GM03348 (cell line): ENCODE results near the gene CTIF.

Source experiments
- DNase-seq: peaks from one replicate; pipeline ENCODE4 v3.0.0; 2012; ENCODE audit warnings: low spot score

Gene CTIF

DNA sequence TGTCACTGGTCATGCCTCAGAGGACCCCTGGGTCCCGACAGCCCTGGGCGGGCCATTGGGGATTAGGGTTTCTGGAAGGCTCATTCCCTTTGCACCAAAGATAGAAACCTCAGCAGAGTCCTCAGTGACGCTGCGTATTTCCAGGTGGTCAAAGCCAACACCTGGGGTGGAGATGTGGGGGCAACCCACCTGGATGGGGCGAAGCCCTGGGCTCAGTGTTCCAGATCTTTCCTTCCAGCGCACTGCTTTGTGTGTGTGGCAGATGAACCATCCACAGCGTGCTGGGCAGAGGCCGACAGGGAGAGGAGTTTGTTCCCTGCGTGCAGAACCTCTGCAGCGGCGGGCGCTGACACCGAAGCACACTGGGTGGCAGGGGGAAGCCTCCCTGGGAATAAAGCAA is 143.9 kb downstream of the CTIF start:
- DNase-seq: no peak

DNA sequence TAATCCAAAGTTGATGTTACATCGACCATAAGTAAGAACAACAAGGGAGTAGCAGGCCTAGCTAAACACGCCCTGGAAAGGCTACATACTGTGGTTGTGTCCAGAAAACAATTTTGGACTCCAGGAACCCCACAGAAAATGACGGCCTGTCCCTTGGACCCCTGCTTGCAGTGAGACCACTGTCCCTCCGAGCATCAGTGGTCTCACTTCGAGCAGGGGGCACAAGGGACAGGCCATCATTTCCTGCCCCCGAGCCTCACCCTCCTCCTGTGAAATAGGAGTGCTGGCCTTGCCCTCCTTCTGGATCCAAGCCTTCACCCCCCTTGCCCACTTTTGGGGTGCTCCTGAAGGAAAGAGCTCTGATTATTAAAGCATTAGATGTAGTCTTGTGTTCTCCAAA is 144.4 kb downstream of the CTIF start:
- no peak for DNase-seq

DNA sequence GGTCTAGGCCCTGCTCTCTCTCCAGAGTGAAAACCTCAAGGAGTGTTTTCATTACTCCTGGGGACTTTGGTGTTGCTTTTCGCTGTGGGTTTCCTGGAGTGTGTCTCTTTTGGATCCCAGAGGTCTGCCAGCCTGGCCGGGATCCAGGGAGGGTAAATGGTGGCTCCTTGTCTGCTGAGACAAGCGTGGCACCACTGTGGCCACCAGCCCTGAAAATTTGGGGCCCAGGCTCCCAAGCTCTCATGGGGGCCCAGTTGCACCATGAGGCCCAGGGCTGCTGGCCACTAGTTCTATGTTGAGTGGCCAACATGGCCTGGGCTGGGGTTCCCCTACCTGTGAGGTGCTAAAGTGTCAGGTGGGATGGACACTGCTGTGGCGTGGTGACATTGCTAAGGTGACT is 144.8 kb downstream of the CTIF start:
- DNase-seq: no peak

DNA sequence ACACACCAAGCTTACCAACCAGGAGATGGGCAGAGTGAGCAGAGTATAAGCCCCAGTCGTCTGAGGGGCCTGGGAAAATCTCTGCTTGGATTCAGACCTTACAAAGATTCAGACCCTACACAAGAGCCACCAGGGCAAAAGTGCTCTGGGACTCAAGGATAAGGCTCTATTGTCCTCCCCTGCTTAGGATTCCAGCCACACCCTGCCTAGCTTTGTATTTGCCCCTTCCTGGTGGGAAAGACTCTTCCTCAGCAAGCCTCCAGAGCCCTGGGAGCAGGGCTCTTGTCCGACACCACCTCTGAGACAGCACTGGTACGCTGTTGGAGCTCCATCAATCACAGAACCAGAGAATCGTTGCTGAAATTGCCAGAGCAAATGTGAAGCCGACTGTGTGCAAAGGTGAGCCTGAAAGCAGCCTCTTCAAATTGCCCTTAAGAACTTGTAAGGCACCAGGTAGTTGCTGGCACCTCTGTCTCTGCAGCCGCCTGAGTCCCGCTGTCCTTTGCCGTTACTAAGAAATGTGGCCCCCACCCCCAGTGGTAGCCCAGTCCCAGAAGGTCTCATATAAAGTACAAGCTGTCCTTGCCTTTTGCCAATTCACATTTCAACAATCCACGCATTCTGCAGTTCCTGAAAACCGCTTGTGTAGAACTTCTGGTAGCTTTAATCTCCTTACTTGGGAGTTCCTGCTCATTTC is 148.7 kb downstream of the CTIF start:
- DNase-seq: no peak

DNA sequence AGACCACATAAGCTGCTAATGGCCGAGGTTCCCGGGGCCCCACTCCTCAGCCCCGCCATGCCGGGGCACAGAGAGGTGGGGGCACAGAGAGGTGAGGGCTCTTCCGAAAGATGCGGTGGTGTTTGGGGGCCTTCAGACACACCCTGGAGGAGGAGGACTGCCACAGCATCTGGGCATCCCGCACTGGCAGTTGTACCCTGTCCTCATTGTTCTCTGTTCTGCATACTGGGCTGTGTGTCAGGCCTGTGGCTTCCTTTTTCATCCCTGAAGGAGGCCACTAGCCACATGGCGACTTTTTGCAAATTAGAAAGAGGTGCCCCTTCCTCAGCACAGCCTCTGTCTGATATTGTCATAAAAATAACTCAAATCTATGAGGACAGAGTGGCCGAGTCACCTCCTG is 150.1 kb downstream of the CTIF start:
- no peak for DNase-seq

DNA sequence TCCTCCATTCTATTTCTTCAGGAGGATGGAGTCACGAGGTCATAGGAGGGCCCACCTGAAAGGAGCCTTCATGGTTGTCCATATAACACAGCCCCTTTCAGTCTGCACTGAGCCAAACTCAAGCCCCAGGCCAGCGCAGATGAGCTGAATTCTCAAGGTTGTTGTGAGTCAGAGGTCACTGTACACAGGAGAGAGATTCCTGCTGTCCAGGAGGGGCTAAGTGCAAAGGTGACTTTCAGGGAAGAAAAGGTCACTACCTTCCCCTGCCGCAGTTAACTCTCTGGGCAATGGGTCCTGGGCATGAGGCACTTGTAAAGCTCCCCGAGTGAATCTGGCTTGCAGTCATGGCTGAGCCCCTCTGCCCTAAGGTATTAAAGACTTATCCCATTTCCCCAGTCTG is 150.7 kb downstream of the CTIF start:
- DNase-seq: no peak

DNA sequence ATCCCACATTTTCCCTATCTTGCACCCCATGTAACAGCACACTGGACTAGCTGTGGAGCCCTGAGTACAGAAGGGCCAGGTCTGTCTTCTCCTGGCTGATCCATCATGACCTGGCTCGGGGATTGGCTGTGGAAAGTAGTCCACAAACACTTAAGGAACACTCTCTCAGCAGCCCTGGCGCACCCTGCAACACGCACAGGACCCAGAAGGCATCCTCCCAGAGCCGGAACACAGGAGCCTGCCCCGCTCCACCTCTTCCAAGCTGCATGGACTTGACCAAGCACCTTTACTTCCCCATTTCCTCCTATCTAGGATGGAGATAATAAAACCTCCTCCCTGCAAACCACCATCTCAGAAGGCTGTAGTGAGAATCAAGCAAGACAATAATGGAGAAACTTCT is 151.7 kb downstream of the CTIF start:
- DNase-seq: no peak

DNA sequence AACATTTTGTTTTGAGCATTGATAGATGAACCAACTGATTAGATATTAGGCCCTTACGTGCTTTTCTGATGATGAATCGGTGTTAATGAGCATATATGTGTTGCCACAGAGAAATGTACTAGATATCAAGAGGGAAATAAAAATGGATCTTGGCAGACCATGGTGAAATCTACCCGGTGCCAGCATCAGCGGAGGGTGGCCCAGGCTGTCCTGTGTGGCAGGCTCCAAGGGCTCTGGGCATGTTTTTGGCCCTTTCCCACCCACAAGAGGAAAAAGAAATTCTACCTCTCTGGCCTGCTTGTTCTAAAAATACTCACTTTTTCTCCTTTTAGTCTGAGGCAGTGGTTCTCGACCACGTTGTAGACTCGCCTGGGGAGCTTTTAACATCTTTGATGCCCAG is 154.2 kb downstream of the CTIF start:
- DNase-seq: no peak

DNA sequence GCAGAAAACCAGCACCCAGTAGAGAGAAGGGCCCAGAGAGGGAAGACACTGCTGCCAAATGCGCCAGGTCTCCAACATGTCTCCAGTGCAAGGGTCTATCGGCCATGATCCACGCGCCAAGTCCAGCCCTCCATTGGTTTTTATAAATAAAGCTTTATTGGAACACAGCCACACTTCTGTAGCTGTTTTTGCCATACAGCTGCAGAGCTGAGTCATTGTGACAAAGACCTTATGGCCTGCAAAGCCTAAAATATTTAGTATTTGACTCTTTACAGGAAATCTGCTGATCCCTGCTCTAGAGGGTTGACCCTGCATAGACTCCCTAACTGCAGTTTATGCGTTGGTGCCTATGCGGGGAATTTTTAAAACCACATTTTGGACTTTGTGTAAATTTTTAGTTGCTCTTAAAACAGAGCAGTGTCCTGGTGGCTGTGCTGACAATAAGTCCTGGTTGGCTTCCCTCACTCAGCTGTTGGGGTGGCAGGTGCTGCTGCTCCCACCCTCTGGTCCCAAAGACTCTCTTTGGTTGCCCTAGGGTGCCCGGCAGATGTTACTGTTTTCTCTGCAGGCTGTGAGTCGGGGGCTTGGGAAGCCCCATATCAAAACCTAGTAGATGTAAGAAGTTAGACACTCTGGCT is 154.9 kb downstream of the CTIF start:
- no peak for DNase-seq

DNA sequence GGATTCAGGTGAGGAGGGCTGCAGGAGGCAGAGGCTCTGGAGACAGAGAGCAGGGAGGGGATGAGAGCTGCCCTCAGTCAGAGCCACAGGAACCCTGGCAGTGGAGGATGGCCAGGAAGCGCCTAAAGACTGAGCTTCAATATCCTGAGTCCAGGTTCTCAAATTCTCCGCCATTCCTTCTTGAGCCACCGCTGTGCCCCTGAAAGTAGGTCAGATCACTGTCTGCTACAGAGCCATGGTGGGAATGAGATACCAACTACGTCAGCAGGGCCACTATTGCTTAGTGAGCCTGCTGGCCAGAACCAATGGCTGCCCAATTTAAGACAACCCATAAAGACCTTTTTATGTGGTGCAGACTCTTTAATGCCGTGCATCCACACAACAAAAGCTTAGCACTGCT is 155.5 kb downstream of the CTIF start:
- DNase-seq: no peak

DNA sequence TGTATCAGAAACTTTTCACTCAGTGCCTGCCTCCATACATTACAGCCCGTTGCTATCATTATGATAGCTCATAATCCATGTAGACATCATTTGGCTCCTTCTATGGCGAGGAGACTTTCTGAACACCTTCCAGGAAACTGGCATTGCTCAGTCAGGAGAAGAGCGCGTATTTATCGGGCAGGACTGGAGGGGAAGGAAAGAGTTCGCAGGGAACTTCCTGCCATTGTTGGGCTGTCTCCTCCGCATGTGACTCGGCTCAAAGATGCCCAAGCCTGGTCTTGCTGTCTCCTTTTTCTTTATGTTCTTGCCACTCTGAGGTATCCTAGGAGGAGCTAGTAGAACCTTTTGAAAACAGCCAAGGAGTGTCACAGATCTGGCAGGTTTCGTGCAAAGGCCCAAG is 156.8 kb downstream of the CTIF start:
- no peak for DNase-seq

DNA sequence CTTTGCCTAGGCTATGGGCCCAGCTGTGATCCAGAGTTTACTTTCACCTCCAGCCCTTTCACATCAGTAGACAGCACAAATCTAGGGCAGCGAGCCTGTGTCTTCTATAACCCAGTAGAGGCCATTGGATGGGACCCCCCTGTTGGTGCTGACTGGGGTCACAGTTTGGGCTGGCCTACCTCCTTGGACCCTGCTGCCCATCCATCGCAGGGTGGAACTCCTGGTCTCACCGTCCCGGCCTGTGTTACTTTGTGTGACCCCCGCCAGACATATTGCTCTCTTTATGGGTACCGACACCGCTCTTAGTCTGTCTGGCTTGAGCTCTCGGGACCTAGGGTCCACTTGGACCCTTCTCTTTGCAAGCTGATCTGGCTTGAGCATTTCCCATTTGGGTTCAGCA is 157.4 kb downstream of the CTIF start:
- no peak for DNase-seq

DNA sequence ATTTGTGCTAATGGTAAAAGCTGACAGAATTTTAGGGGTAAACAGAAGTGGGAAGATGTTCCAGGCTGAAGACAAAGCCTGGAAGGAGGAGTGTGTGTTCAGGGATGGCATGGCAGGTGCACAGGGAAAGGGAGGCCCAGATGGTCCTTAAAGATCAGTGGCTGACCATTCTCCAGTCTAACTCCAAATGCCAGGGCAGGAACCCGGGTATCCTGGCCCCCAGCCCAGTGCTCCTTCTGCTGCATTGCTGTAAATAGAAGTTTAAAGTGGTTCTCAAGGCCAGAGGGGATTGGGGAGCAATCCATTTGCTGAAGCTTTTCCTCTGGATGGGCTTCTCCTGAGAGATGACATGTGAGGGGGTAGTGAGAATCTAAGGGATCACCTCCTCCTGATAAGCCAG is 158.6 kb downstream of the CTIF start:
- no peak for DNase-seq

DNA sequence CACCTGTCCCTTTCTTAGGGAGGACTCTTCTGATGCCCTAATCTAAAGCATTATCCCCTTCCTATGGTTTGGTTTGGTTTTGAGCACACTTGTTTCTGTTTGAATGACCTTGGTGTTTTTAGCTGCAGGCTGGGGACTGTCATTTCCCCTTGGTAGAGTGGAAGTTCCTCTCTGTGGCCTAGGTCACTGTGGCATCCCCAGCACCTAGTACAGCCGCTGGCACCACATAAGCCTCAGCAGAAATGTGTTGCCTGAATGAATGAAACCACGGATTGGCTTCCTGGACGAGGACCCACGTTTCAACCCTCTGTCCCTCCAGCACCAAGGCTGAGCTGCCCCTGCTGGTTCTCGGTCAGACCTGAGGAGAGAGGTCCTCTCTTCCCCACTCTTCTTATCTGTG is 159.9 kb downstream of the CTIF start:
- DNase-seq: no peak

DNA sequence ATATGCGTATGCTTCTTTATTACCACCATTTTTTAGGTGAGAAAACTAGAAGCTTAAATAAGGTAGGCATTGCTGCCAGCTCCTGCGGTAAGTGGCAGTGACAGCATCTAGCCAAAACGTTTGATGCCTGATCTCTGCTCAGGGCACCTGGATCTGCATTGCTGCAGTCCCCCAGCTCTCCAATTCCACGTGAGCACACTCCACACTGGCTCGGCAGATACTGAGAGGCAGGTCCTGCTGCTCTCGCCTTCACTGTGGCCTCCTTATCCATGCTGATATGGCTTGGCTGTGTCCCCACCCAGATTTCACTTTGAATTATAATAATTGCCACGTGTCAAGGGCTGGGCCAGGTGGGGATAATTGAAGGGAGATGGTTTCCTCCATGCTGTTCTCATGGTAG is 160.9 kb downstream of the CTIF start:
- DNase-seq: no peak

DNA sequence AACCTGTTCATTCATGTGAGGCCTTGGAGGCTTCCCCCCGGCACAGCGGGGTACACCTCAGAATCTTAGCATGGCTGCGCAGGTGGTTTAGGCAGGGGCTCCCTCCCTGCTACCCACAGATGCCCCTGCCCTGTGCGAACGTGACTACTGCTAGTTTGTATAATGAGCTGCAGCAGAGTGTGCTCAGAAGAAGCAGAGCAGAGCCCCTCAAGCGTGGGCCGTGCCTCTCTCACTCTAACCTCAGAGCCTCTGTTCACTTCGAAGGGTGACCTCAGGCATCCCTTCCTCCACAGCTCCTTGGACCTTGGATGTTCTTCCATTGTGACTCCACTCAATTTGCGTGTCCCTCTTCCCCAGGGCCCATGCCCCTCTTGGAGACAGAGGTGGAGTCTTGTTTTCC is 161.6 kb downstream of the CTIF start:
- DNase-seq: no peak

DNA sequence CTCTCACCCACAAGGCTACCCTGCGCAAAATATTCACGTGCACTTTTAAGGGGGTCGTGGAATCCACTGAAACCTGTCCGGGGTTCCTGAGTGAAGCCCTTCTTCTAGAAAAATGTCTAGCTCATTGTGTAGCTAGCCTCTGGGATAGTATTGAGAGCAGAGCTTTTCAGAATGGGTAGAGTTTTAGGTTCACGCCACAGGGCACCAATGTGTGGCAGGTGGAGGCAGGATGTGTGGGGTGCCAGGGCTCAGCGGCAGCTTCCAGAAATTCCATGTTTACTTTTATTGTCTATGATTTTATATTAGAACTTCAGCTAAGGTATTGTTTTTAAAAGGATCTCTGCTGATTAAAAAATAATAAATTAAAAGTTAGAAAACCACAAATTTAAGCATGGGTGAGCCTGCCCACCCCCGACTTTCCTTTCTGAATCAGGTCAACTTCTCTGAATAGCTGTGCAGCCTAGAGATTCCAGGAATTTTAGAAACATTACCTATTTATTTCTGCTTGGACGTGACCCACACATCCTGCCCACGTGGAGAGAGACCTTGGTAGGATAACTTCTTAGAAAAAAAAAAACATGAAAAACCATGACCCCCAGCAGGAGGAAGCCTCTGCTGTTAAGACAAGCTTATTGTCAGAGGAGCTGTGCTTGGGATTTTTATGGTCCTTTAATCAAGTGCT is 163.7 kb downstream of the CTIF start:
- no peak for DNase-seq

DNA sequence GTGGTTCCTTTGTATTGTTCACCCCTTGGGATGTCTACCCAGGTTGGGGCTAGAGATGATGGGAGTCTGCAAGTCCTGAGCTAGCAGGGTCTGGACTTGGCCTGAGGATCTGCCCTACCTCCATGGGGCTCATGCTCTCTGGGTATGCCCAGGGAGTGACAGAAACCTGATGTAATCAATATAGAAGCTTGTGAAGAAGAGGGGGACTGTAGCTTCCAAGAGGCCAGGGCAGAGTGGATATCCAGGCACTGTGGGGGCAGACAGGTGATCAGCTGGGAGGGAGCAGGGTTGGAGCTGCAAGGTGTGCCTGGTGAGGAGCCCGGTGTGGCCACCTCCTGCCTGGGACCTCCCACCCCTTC is 164.2 kb downstream of the CTIF start:
- DNase-seq: no peak

DNA sequence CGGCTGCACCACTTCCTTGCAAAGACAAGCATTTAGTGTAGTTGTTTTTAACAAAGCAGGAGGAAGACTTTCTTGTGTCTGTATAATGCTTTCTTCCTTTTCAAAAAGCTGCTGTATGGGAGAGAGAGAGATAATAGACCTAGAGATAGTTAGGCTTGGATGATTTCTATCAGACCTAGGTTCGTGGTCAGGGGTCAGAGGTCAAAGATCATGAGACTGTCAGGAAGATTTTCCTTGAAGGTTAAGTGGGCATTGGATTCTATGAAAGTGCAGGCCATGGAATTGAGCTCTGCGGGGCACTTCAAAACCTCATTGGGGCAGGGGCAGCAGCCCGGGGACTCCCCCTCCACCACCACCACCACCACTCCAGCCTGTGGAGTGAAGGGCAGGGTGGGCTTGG is 164.6 kb downstream of the CTIF start:
- DNase-seq: no peak

DNA sequence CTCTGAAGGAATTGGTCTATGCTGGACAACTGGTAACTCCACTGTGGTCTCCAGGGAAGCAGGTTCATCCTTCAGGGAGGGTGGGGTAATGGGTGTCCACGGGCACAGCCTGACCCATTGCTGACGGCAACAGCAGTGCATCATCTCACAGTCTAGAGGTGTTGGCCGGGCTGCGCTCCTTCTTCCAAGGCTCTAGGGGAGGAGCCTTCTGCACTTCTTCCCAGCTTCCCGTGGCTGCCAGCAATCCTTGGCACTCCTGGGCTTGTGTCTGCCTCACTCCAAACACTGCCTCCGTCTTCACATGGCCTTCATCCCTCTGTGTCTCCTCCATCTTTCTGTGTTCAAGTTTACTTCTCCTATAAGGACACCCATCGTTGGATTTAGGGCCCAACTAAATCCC is 166.2 kb downstream of the CTIF start:
- no peak for DNase-seq

DNA sequence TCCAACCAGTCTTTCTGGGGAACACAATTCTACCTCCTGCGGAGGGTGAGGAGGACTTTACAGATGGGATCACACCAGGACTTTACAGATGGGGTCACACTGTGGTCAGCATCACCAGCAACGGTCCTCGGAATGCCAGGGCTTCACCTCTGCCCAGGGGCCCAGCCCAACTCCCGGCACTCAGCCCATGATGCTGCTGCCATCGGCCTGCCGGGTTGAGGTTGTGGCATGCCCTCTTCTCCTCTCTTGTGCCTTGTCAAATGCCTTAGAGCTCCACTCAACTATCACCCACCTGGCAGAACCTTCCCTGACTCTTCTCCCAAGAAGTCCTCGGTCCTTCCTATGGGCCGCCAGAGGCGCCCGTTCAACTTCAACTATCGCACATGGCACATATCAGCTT is 166.7 kb downstream of the CTIF start:
- no peak for DNase-seq

DNA sequence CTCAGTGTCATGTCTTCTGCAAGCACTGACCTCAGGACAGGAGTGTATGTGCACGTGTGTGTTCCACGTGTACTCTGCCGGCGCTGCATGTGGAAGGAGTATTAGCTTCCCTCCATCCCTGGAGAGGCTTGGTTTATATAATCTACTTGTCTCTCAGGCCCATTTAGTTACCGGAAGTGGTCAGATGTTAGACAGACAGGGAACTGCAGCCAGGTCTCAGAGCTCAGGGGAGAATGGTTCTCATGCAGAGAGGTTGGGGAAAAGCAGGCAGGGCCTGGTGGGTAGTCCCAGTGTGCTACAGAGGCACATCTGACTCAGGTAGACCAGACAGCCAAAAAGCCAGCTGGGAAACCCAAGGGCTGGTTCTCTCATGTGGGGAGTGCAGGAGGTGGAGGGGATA is 167.9 kb downstream of the CTIF start:
- DNase-seq: no peak

DNA sequence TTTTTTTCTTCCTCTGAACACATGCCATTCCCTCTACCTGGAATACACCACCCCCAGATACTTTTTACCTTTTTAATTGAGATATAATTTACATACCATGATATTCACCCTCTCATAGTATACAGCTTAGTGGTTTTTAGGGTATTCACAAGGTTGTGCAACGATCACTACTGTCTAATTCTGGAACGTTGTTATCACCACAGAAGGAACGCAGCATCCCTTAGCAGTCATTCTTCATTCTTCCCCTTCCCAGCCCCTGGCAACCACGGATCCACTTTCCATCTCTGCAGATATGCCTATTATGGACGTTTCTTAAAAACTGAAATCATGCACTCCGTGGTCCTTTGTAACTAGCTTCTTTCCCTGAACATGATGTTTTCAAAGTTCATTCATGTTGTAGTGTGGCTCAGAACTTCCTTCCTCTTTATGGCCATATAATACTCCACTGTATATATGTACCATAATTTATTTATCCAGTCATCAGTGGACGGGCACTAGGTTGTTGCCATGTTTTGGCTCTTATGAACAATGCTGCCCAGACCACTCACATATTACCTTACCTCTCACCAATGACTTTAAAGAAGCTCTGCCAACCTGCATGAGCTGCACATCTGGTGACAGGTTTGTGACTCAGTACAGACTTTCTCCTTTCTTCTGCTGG is 168.9 kb downstream of the CTIF start:
- no peak for DNase-seq
